CD14-positive monocyte (primary cell): ENCODE data around the gene CCDC33. TPM values are rescaled to one million over a fixed set of nuclear protein-coding genes. Genes with fewer than 3 reads are reported as not detected.

ENCODE experiments used
- DNase-seq, 3 donors: peaks; one replicate each; pipeline ENCODE4 v3.0.0-alpha.2; 2011 to 2022
- H2AFZ ChIP-seq: 2 replicates; pipeline ENCODE4 v1.6.0; 2012; ENCODE audit warnings: mild to moderate bottlenecking, low read depth, low read length, inconsistent platforms; ENCODE audit not compliant: insufficient read depth, poor library complexity, severe bottlenecking
- H3K27ac ChIP-seq, 2 donors: 1 replicate in 1 of 2; 2 replicates in 1 of 2; pipeline ENCODE4 v1.5.1; 2012 to 2013; ENCODE audit warnings: low read length in 2 of 2, control low read depth in 1 of 2, inconsistent platforms in 1 of 2, low read depth in 1 of 2, mild to moderate bottlenecking in 1 of 2
- H3K27me3 ChIP-seq, 2 donors: one replicate each; pipeline versions ENCODE4 v1.6.0 to v1.6.1; 2011 to 2013; ENCODE audit warnings: low read length in 2 of 2; ENCODE audit not compliant: control insufficient read depth in 2 of 2, insufficient read depth in 2 of 2
- H3K36me3 ChIP-seq, 2 donors: replicated peaks in 1 of 2; 1 replicate in 1 of 2; 2 replicates in 1 of 2; pipeline versions ENCODE4 v1.5.1 to v1.6.1; 2012 to 2013; ENCODE audit warnings: low read length in 2 of 2, control low read depth in 1 of 2, inconsistent platforms in 1 of 2, mild to moderate bottlenecking in 1 of 2; ENCODE audit not compliant: insufficient read depth in 2 of 2, control insufficient read depth in 1 of 2
- H3K4me1 ChIP-seq, 2 donors: 1 replicate in 1 of 2; 2 replicates in 1 of 2; pipeline versions ENCODE4 v1.5.1 to v1.6.1; 2012 to 2013; ENCODE audit warnings: low read length in 2 of 2, control low read depth in 1 of 2, inconsistent platforms in 1 of 2, mild to moderate bottlenecking in 1 of 2, moderate library complexity in 1 of 2; ENCODE audit not compliant: insufficient read depth in 2 of 2, control insufficient read depth in 1 of 2
- H3K4me2 ChIP-seq: replicated peaks from 2 replicates; pipeline ENCODE3; 2012; ENCODE audit warnings: low read length, moderate library complexity, mild to moderate bottlenecking; ENCODE audit not compliant: poor library complexity, severe bottlenecking; ENCODE audit errors: extremely low read depth
- H3K4me3 ChIP-seq, 3 experiments: fragments of 200-600 bp in 1 of 3; sonication (generic) in 1 of 3; replicated peaks in 1 of 3; 1 replicate in 2 of 3; 2 replicates in 1 of 3; pipeline ENCODE4 v1.5.1; 2011 to 2013; ENCODE audit warnings: low read length in 3 of 3, mild to moderate bottlenecking in 3 of 3, control low read depth in 2 of 3, low read depth in 2 of 3, inconsistent platforms in 1 of 3, moderate library complexity in 1 of 3
- H3K79me2 ChIP-seq: 2 replicates; pipeline ENCODE4 v1.6.0; 2012; ENCODE audit warnings: mild to moderate bottlenecking, control low read depth, inconsistent platforms, low read length, moderate library complexity; ENCODE audit not compliant: insufficient read depth
- H3K9ac ChIP-seq: 2 replicates; pipeline ENCODE4 v1.6.0; 2017; ENCODE audit warnings: low read length, mild to moderate bottlenecking; ENCODE audit not compliant: insufficient read depth, poor library complexity, severe bottlenecking
- H3K9me3 ChIP-seq, 2 donors: replicated peaks in 1 of 2; 1 replicate in 1 of 2; 2 replicates in 1 of 2; pipeline versions ENCODE4 v1.5.1 to v1.6.1; 2012 to 2013; ENCODE audit warnings: low read length in 2 of 2, control low read depth in 1 of 2; ENCODE audit not compliant: control insufficient read depth in 1 of 2, insufficient read depth in 1 of 2
- H4K20me1 ChIP-seq: 2 replicates; pipeline ENCODE4 v1.6.0; 2012; ENCODE audit warnings: mild to moderate bottlenecking, low read length, control low read depth, moderate library complexity; ENCODE audit not compliant: insufficient read depth
- H3K27ac Mint-ChIP-seq, 7 donors: one replicate each; pipeline ENCODE4 v1.8.0; 2020; ENCODE audit warnings: mild to moderate bottlenecking in 7 of 7, mixed read lengths in 7 of 7, moderate library complexity in 6 of 7, inconsistent platforms in 2 of 7
- H3K27me3 Mint-ChIP-seq, 3 donors: one replicate each; pipeline ENCODE4 v1.8.0; 2021 to 2022; ENCODE audit warnings: low read depth in 3 of 3, mild to moderate bottlenecking in 3 of 3, mixed read lengths in 3 of 3, moderate library complexity in 3 of 3, inconsistent platforms in 1 of 3
- H3K36me3 Mint-ChIP-seq, 2 donors: one replicate each; pipeline ENCODE4 v1.8.0; 2020; ENCODE audit warnings: mixed read lengths in 2 of 2, inconsistent platforms in 1 of 2, mild to moderate bottlenecking in 1 of 2
- H3K4me1 Mint-ChIP-seq: one replicate; pipeline ENCODE4 v1.8.0; 2020; ENCODE audit warnings: mild to moderate bottlenecking, mixed read lengths
- H3K4me3 Mint-ChIP-seq, 2 donors: one replicate each; pipeline ENCODE4 v1.8.0; 2020; ENCODE audit warnings: mild to moderate bottlenecking in 2 of 2, mixed read lengths in 2 of 2, moderate library complexity in 1 of 2
- H3K9me3 Mint-ChIP-seq, 7 donors: one replicate each; pipeline ENCODE4 v1.8.0; 2020 to 2022; ENCODE audit warnings: mixed read lengths in 7 of 7, mild to moderate bottlenecking in 6 of 7, moderate library complexity in 6 of 7, inconsistent platforms in 2 of 7
- CTCF ChIP-seq: fragments of 200-600 bp; IDR thresholded peaks from one replicate; pipeline ENCODE4 v1.8.0; 2022; ENCODE audit warnings: antibody characterized with exemption, mild to moderate bottlenecking
- WGBS: methylation state at CpG from one replicate; pipeline ENCODE4 v1.1.5; 2013; ENCODE audit warnings: missing lambda C conversion rate; ENCODE audit not compliant: insufficient coverage; 5-methylcytosine and 5-hydroxymethylcytosine counted together
- intact Hi-C, 2 donors: fragments of 100-400 bp; cut with micrococcal nuclease; formaldehyde crosslinking; loops; one replicate each; pipeline versions ENCODE4 v1.15.0 to v1.15.1; 2023
- polyA plus RNA-seq, 3 donors: library from polyadenylated mRNA; depleted of rRNA in 1 of 3; unstranded in 2 of 3; stranded (reverse) in 1 of 3; fragments of 300-500 nt in 2 of 3; fragments of >200 nt in 1 of 3; fragmentation: Illumina TruSeq in 2 of 3; gene quantifications; 1 replicate in 2 of 3; 2 replicates in 1 of 3; pipeline ENCODE4 v1.2.3, GENCODE V29; 2012 to 2021

CCDC33 gene
- polyA plus RNA-seq, 3 donors, result not detected

GRCh38 chr15:74214324-74215021, 21.7 kb upstream of the CCDC33 start:
- Histone ChIP-seq H2AFZ (no peak overlapping the region), H3K9ac (no peak overlapping the region), H3K4me3 (no peak overlapping the region), H4K20me1 (no peaks in the 10 kb centered on the region), H3K4me1 (no peaks in the 10 kb centered on the region), H3K36me3 (no peaks in the 10 kb centered on the region), H3K9me3 (no peaks in the 10 kb centered on the region), H3K4me2 (no peak overlapping the region), H3K27me3 (no peaks in the 10 kb centered on the region), H3K27ac (no peak overlapping the region), H3K79me2 (no peaks in the 10 kb centered on the region)
- no peaks in the 10 kb centered on the region for H3K9me3 Mint-ChIP-seq
- H3K4me3 Mint-ChIP-seq, result no peak overlapping the region
- WGBS, result 76% methylated on average over 3 of the region's 6 CpGs
- DNase-seq, result no peak
- no peak for TF ChIP-seq CTCF
- intact Hi-C loops, result no loop called here
- H3K4me1 Mint-ChIP-seq, result no peaks in the 10 kb centered on the region
- peaks cover 3 to 6% (median 3%) of the 10 kb centered on the region in 3 donors for H3K27me3 Mint-ChIP-seq
- no peaks in the 10 kb centered on the region for H3K36me3 Mint-ChIP-seq
- no peak overlapping the region for H3K27ac Mint-ChIP-seq

GRCh38 chr15:74215958-74216357, 20.2 kb upstream of the CCDC33 start:
- H3K36me3 Mint-ChIP-seq, result no peaks in the 10 kb centered on the region
- no peak for DNase-seq
- no peaks in the 10 kb centered on the region for H4K20me1 ChIP-seq
- no peak overlapping the region for H2AFZ ChIP-seq
- H3K27me3 Mint-ChIP-seq, result peaks cover 4 to 9% (median 8%) of the 10 kb centered on the region in 3 donors
- H3K4me2 ChIP-seq, result no peak overlapping the region
- H3K4me3 Mint-ChIP-seq, result no peak overlapping the region
- H3K4me1 Mint-ChIP-seq, result no peaks in the 10 kb centered on the region
- WGBS, result 90% methylated on average over 6 of the region's 8 CpGs
- H3K4me1 ChIP-seq, result no peaks in the 10 kb centered on the region
- no peak for TF ChIP-seq CTCF
- H3K9me3 Mint-ChIP-seq, result no peaks in the 10 kb centered on the region
- H3K9ac ChIP-seq, result no peak overlapping the region
- no peak overlapping the region for H3K27ac ChIP-seq
- H3K36me3 ChIP-seq, result no peaks in the 10 kb centered on the region
- no peaks in the 10 kb centered on the region for H3K27me3 ChIP-seq
- no peaks in the 10 kb centered on the region for H3K9me3 ChIP-seq
- no peaks in the 10 kb centered on the region for H3K79me2 ChIP-seq
- H3K27ac Mint-ChIP-seq, result no peak overlapping the region
- no peak overlapping the region for H3K4me3 ChIP-seq
- intact Hi-C loops, result no loop called here
